D721Med (cell line): ENCODE results near the gene UBE2E3.
"Not testable (repeated sequence)": the region's sequence is repeated elsewhere in the genome, so short reads cannot be mapped to it uniquely, and the experiment has no call there.

Source experiments
- DNase-seq: peaks from one replicate; pipeline ENCODE4 v3.0.0; 2011; ENCODE audit warnings: low spot score; ENCODE audit not compliant: insufficient read length
- FAIRE-seq: peaks from 2 replicates; lab custom pipeline; 2011; peaks lifted over from hg19 to GRCh38; lab: Jason Lieb, UNC
- TF ChIP-seq, protein P1 (sequence below): IDR thresholded peaks from 2 replicates; pipeline ENCODE4 v1.5.1; 2012; ENCODE audit warnings: mild to moderate bottlenecking, control low read depth; ENCODE audit not compliant: insufficient read depth; ENCODE audit errors: missing control alignments

The UBE2E3 gene

DNA sequence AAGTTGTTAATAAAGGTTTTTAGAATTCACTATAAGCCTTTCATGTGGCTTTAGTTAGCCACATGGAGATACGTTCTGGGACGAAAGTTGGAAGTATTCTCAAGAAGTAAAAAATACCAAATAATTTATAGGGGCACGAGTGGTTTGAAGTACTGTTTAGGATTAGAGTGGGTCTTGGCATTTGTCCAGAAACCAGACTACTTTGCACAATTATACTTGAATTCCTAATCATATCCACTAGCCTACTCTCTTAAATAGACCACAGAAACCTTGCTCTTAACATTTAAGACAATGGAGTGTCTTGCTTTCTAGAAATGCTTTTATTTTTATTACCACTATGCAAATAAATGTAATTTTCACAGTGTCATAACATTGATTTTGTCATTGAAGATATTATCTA is 44.6 kb downstream of the UBE2E3 start:
- FAIRE-seq (peak; percentile 66), DNase-seq (no peak)
- TF ChIP-seq, protein P1, sequence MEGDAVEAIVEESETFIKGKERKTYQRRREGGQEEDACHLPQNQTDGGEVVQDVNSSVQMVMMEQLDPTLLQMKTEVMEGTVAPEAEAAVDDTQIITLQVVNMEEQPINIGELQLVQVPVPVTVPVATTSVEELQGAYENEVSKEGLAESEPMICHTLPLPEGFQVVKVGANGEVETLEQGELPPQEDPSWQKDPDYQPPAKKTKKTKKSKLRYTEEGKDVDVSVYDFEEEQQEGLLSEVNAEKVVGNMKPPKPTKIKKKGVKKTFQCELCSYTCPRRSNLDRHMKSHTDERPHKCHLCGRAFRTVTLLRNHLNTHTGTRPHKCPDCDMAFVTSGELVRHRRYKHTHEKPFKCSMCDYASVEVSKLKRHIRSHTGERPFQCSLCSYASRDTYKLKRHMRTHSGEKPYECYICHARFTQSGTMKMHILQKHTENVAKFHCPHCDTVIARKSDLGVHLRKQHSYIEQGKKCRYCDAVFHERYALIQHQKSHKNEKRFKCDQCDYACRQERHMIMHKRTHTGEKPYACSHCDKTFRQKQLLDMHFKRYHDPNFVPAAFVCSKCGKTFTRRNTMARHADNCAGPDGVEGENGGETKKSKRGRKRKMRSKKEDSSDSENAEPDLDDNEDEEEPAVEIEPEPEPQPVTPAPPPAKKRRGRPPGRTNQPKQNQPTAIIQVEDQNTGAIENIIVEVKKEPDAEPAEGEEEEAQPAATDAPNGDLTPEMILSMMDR = no peak

DNA sequence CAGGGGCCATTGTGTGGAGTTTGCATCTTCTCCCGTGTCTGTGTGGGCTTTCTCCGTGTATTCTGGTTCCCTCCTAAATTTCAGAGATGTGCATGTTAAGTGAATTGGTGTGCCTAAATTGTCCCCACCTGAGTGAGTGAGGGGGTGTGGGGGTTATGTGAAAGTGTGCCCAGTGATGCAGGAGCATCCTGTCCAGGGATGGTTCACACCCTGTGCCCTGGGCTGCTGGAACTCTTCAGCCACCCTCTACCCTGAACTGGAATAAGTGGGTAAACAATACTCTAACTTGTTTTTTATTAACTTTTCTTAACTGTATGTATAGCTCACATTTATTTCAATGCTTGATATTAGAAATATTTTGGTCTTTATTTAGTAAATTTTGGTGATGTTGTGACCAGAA is 56.0 kb downstream of the UBE2E3 start:
- TF ChIP-seq, protein P1 = no peak
- FAIRE-seq = no peak

DNA sequence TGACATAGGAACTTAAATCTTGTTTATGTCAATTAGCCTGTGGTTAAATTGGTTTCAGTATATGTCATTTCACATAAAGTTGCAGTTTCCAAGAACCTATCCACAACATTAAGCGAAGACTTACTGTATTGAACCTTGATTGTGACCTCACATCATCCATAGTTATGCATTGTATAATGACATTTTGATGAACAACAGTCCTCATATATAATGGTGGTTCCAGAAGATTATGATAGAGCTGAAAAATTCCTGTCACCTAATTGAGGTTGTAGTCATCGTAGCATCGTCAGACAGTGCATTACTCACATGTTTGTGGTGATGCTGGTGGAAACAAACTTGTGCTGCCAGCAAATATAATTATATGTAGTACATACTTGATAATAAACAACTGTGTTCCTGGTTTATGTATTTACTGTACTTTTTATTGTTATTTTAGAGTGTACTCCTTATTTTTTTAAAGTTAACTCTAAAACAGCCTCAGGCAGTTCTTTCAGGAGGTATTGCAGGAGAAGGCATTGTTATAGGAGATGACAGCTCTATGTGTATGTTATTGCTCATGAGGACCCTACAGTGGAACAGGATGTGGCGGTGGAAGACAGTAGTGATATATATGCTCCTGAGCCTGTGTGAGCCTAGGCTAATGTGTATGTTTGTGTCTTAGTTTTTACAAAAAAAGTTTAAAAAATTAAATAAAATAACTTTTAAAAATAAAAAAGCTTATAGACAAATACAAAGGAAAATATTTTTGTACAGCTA is 56.6 kb downstream of the UBE2E3 start:
- no peak for DNase-seq
- no peak for FAIRE-seq
- TF ChIP-seq, protein P1 = no peak

More for the DNA sequence above, 56.0 kb downstream of the UBE2E3 start:
- DNase-seq = no peak

DNA sequence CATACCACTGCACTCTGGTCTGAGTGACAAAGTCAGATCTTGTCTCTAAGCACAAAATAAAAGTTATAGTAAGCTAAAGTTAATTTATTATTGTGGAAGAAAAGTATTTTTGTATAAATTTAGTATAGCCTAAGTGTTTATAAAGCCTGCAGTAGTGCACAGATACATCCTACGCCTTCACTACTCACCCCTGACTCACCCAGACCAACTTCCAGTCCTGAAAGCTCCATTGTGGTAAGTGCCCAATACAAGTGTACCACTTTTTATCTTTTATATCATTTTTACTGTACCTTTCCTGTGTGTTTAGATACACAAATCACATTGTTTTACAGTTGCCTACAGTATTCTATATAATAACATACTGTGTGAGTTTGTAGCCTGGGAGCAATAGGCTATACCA is 57.5 kb downstream of the UBE2E3 start:
- FAIRE-seq = no peak
- TF ChIP-seq, protein P1 = no peak

DNA sequence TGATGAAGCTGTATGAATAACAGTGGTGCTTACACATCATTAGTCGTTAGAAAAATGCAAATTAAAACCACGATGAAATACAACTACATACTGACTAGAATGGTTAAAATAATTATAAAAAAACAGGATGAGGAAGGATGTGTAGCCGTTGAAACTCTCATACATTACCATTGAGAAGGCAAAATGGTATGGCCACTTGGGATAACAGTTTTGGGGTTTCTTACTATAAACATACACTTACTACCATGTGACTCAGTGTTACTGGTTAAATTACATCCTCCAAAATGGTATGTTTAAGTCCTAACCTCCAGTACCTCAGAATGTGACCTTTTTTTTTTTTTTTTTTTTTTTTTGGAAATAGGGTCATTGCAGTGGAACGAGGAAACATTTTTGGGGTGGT is 58.4 kb downstream of the UBE2E3 start:
- DNase-seq (no peak), FAIRE-seq (no peak)

More for the DNA sequence above, 57.5 kb downstream of the UBE2E3 start:
- DNase-seq = no peak

DNA sequence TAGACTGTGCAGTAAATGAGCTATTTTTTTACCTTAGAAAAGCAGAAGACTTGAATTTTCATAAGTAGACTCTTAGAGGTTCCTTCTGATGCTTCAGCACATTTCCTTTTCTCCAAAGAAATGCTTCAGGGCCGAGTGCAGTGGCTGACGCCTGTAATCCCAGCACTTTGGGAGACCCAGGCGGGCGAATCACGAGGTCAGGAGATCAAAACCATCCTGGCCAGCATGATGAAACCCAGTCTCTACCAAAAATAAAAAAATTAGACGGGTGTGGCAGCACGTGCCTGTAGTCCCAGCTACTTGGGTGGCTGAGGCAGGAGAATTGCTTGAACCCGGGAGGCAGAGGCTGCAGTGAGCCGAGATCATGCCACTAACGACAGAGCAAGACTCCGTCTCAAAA is 60.4 kb downstream of the UBE2E3 start:
- not testable (repeated sequence) for FAIRE-seq, DNase-seq

More for the DNA sequence above, 58.4 kb downstream of the UBE2E3 start:
- TF ChIP-seq, protein P1 = no peak

DNA sequence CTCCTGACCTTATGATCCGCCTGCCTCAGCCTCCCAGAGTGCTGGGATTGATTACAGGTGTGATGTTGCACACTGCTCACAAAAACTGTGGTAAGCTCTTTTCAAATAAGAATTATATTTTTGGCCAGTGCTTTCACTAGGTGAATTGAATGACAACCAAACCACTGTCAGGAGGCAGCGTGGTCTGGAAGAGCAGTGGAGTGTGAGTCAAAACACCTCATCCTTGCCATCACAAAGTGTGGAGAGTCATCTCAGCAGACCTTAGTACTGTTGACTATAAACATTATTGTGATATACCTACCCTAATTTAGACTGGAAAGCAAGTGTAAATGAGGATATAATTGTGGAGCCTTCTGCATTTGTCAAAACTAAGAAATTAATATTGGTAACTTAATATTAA is 61.3 kb downstream of the UBE2E3 start:
- TF ChIP-seq, protein P1 = no peak
- DNase-seq = no peak
- FAIRE-seq = no peak

DNA sequence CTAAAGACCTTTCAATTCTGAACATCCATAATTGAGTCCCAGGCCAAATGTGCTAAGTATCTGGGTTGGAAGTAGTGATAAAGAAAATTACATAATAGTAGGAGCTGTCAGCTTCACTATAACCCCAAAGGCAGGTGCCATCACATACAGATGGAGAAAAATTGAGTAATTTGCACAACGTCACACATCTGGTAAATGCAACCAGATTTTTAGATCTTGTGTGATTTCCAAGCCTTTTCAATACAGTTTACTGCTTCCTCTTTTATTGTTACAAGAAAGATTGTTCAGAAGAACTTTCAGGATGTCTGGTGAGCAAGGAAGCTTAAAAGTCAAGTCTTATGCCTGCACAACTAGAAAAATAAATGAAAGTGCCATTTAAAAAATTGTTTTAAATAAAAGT is 62.3 kb downstream of the UBE2E3 start:
- DNase-seq = no peak
- TF ChIP-seq, protein P1 = no peak
- FAIRE-seq = no peak
